Transverse colon (tissue), 4 donors: Measurements from ENCODE around the gene VGLL4. TPM values are rescaled to one million over a fixed set of nuclear protein-coding genes. Genes with fewer than 3 reads are reported as not detected.
A peak's percentile ranks its signal among the peaks of the same experiment; 100 is the strongest.

Experiments
- DNase-seq: peaks from one replicate; pipeline ENCODE4 v3.0.0-alpha.2; 2019
- H3K27ac ChIP-seq, 4 donors: fragments of 200-600 bp; sonication (generic); 2 replicates each; pipeline ENCODE4 v1.5.1; 2016 to 2018; ENCODE audit warnings: inconsistent platforms in 4 of 4
- H3K27me3 ChIP-seq: fragments of 200-600 bp; sonication (generic); 2 replicates; pipeline ENCODE4 v1.5.1; 2017; ENCODE audit warnings: inconsistent platforms
- H3K36me3 ChIP-seq, 4 donors: fragments of 200-600 bp; sonication (generic); 2 replicates each; pipeline ENCODE4 v1.5.1; 2017 to 2019; ENCODE audit warnings: inconsistent platforms in 4 of 4
- H3K4me1 ChIP-seq, 4 donors: fragments of 200-600 bp; sonication (generic); 2 replicates each; pipeline ENCODE4 v1.5.1; 2017 to 2020; ENCODE audit warnings: inconsistent platforms in 4 of 4
- H3K4me3 ChIP-seq, 4 donors: fragments of 200-600 bp; sonication (generic); 1 replicate in 1 of 4; 2 replicates in 3 of 4; pipeline versions ENCODE4 v1.5.1 to v1.6.1; 2017 to 2019; ENCODE audit warnings: inconsistent platforms in 4 of 4
- H3K9me3 ChIP-seq, 2 donors: fragments of 200-600 bp; sonication (generic); 2 replicates each; pipeline ENCODE4 v1.5.1; 2017 to 2019; ENCODE audit warnings: inconsistent platforms in 2 of 2
- CTCF ChIP-seq, 5 experiments: fragments of 200-600 bp in 3 of 5; fragments of 450-650 bp in 2 of 5; sonication (generic) in 3 of 5; IDR thresholded peaks; 1 replicate in 2 of 5; 2 replicates in 3 of 5; pipeline ENCODE4 v1.5.1; 2016 to 2017; ENCODE audit warnings: antibody characterized with exemption in 5 of 5, inconsistent platforms in 3 of 5, mild to moderate bottlenecking in 2 of 5, moderate library complexity in 1 of 5
- EP300 ChIP-seq: sonication (generic); formaldehyde crosslinking; IDR thresholded peaks from one replicate; pipeline ENCODE4 v1.6.1; 2017; ENCODE audit warnings: antibody characterized with exemption, low read depth
- POLR2A ChIP-seq: fragments of 450-650 bp; IDR thresholded peaks from one replicate; pipeline ENCODE4 v1.6.1; 2016; ENCODE audit warnings: antibody characterized with exemption, mild to moderate bottlenecking, moderate library complexity
- POLR2AphosphoS5 ChIP-seq, 3 donors: sonication (generic); formaldehyde crosslinking; IDR thresholded peaks; one replicate each; pipeline ENCODE4 v1.6.1; 2016; ENCODE audit warnings: antibody characterized with exemption in 3 of 3
- WGBS, 2 donors: methylation state at CpG; one replicate each; pipeline ENCODE4 v1.1.5; 2018; ENCODE audit warnings: low coverage in 1 of 2; 5-methylcytosine and 5-hydroxymethylcytosine counted together
- in situ Hi-C, 4 donors: fragments of 200-750 bp; cut with MboI; loops; one replicate each; pipeline versions ENCODE4 v1.15.0 to v1.15.1; 2017; ENCODE audit warnings: low sequenced_read_pairs in 3 of 4, low pct_ligation_motif_present in 1 of 4, low pct_unique_long_range_greater_than_20kb in 1 of 4
- intact Hi-C: fragments of 100-400 bp; cut with DNase I; formaldehyde crosslinking; loops from one replicate; pipeline ENCODE4 v1.15.1; 2023; ENCODE audit warnings: low total_unique reads
- total RNA-seq, 4 donors: library from RNA; depleted of rRNA; stranded (reverse); fragments of >200 nt; gene quantifications; one replicate each; pipeline ENCODE4 v1.1.0, GENCODE V29; 2016

Gene VGLL4
- total RNA-seq, 4 donors from 2014 or later: 67.3 to 175 (median 95.0) TPM

- 40 to 69% methylated on average over 1 to 14 of the region's 14 CpGs for whole genome bisulfite sequencing, 2 donors
- no peaks in the 10 kb centered on the region for H3K36me3 ChIP-seq
- peak overlapping the region; percentile 76 to 83 (median 78) for H3K27ac ChIP-seq
- no peak overlapping the region for H3K4me3 ChIP-seq
- H3K4me1 ChIP-seq: peaks cover 25 to 63% (median 50%) of the 10 kb centered on the region in 4 donors
- intact Hi-C loops (no loop called here), in situ Hi-C loops (no loop called here)
- no peaks in the 10 kb centered on the region for H3K27me3 ChIP-seq
- DNase-seq: no peak
- TF ChIP-seq CTCF (IDR thresholded peaks at IDR 0.05) (no peak), POLR2AphosphoS5 (IDR thresholded peaks at IDR 0.05) (no peak), POLR2A (no peak), EP300 (no peak)
- H3K9me3 ChIP-seq: no peaks in the 10 kb centered on the region
Measured at GRCh38 chr3:11592445-11593298, 51.0 kb downstream of the VGLL4 start.

GRCh38 chr3:11591391-11592282, 52.1 kb downstream of the VGLL4 start:
- intact Hi-C loops (no loop called here), in situ Hi-C loops (no loop called here)
- TF ChIP-seq EP300 (no peak), POLR2AphosphoS5 (IDR thresholded peaks at IDR 0.05) (peak in 1 of 3 donors; percentile 12)
- 32 to 40% methylated on average over 3 to 9 of the region's 9 CpGs for WGBS, 2 donors
- Histone ChIP-seq H3K4me1 (peaks cover 25 to 69% (median 50%) of the 10 kb centered on the region in 4 donors), H3K27ac (peak overlapping the region; percentile 76 to 83 (median 78)), H3K36me3 (no peaks in the 10 kb centered on the region), H3K4me3 (no peak overlapping the region), H3K9me3 (no peaks in the 10 kb centered on the region), H3K27me3 (no peaks in the 10 kb centered on the region)
- DNase-seq: no peak

- Histone ChIP-seq H3K27ac (peak overlapping the region; percentile 76 to 83 (median 78)), H3K4me3 (no peak overlapping the region), H3K4me1 (peaks cover 25 to 69% (median 50%) of the 10 kb centered on the region in 4 donors)
Measured at GRCh38 chr3:11591002-11591355, 52.7 kb downstream of the VGLL4 start.

GRCh38 chr3:11589706-11590105, 54.0 kb downstream of the VGLL4 start:
- Histone ChIP-seq H3K4me3 (no peak overlapping the region), H3K36me3 (no peaks in the 10 kb centered on the region), H3K4me1 (peaks cover 25 to 69% (median 50%) of the 10 kb centered on the region in 4 donors), H3K27ac (peak overlapping the region; percentile 30 to 83 (median 76)), H3K27me3 (no peaks in the 10 kb centered on the region), H3K9me3 (no peaks in the 10 kb centered on the region)
- in situ Hi-C loops (no loop called here), intact Hi-C loops (loop anchor here (10.0 kb wide), 1 partner anchor 55 kb away; the partner anchor contains the start of gene VGLL4)
- TF ChIP-seq POLR2A (no peak), CTCF (IDR thresholded peaks at IDR 0.05) (no peak), POLR2AphosphoS5 (IDR thresholded peaks at IDR 0.05) (no peak), EP300 (no peak)
- WGBS, 2 donors: 80 to 88% methylated on average over 1 to 11 of the region's 11 CpGs
- DNase-seq: no peak

More at GRCh38 chr3:11591002-11591355, 52.7 kb downstream of the VGLL4 start:
- H3K27me3 ChIP-seq: no peaks in the 10 kb centered on the region
- intact Hi-C loops (no loop called here), in situ Hi-C loops (no loop called here)
- WGBS, 2 donors: 26 to 51% methylated on average over 4 to 7 of the region's 7 CpGs
- no peaks in the 10 kb centered on the region for H3K9me3 ChIP-seq
- DNase-seq: no peak
- H3K36me3 ChIP-seq: no peaks in the 10 kb centered on the region
- TF ChIP-seq CTCF (IDR thresholded peaks at IDR 0.05) (no peak), POLR2A (no peak), EP300 (no peak)
